ENCODE data around the gene FSTL1.

- no peak for TF ChIP-seq CTCF (IDR thresholded peaks at IDR 0.05)
- TF ChIP-seq POLR2A (IDR thresholded peaks at IDR 0.05): no peak
- no peak for TF ChIP-seq EP300 (IDR thresholded peaks at IDR 0.05)
- no peak for TF ChIP-seq POLR2AphosphoS5 (IDR thresholded peaks at IDR 0.05)
Measured at GRCh38 chr3:120393243-120393642, 57.5 kb downstream of the FSTL1 start.
